BE2C (cell line): Measurements from ENCODE around the gene ASTL.

Experiments used
- DNase-seq: peaks from one replicate; pipeline ENCODE4 v3.0.0-alpha.2; 2020
- H3K27me3 ChIP-seq: fragments of 250-450 bp; sonication (Bioruptor Pico); 2 replicates; pipeline ENCODE4 v1.5.1; 2020; ENCODE audit warnings: mild to moderate bottlenecking
- H3K36me3 ChIP-seq: fragments of 250-450 bp; sonication (Bioruptor Pico); 2 replicates; pipeline ENCODE4 v1.5.1; 2020; ENCODE audit warnings: mild to moderate bottlenecking
- H3K4me1 ChIP-seq: fragments of 250-450 bp; sonication (Bioruptor Pico); 2 replicates; pipeline ENCODE4 v1.5.1; 2020
- H3K4me3 ChIP-seq: 2 replicates; pipeline ENCODE4 v1.5.1; 2011; ENCODE audit warnings: low read depth, low read length
- H3K9me3 ChIP-seq: fragments of 250-450 bp; sonication (Bioruptor Pico); 2 replicates; pipeline ENCODE4 v1.5.1; 2020
- TF ChIP-seq, protein P1 (sequence below): IDR thresholded peaks from 2 replicates; pipeline ENCODE4 v1.5.1; 2012; ENCODE audit warnings: mild to moderate bottlenecking, low read depth, low read length

ASTL gene

DNA sequence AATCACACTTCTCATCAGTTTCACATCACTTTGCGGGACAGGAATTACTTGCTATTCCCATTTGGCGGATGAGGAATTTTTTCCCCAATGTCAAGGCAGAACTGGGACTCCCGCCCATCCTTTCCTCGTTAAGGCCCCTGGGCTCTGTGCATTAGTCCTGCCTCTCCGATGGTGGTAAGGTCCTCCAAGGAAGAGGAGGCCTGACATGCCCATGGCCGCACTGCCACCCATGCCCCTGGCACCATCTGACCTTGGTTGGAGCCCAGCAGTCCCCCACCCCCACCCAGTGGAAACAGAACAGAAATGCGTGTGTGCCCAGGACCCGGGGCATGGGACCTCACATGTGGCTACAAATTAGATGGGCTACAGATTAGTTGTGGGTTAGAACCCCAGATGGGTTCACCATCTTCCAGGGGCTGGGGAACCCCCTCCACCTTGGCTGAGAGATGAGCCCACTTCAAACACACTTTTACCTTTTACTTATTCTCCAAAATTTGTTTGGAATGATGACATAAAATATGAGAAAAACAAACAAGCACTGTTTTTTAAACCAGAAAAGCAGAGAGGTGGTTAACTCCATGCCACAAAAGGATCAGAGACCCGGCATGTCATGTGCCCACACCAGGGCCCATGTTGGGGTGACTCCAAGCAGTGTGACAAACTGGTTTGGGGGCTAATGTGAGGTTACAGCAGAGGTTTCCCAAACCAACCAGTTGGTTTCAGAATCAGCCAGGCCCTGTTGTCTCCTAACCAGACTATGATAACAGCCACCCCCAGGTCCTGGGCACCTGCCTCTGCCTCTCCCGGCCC is 17.9 kb upstream of the ASTL start:
- no peaks in the 10 kb centered on the region for H3K9me3 ChIP-seq
- no peaks in the 10 kb centered on the region for H3K4me1 ChIP-seq
- TF ChIP-seq, protein P1, sequence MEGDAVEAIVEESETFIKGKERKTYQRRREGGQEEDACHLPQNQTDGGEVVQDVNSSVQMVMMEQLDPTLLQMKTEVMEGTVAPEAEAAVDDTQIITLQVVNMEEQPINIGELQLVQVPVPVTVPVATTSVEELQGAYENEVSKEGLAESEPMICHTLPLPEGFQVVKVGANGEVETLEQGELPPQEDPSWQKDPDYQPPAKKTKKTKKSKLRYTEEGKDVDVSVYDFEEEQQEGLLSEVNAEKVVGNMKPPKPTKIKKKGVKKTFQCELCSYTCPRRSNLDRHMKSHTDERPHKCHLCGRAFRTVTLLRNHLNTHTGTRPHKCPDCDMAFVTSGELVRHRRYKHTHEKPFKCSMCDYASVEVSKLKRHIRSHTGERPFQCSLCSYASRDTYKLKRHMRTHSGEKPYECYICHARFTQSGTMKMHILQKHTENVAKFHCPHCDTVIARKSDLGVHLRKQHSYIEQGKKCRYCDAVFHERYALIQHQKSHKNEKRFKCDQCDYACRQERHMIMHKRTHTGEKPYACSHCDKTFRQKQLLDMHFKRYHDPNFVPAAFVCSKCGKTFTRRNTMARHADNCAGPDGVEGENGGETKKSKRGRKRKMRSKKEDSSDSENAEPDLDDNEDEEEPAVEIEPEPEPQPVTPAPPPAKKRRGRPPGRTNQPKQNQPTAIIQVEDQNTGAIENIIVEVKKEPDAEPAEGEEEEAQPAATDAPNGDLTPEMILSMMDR = no peak
- no peak overlapping the region for H3K4me3 ChIP-seq
- DNase-seq = no peak
- H3K36me3 ChIP-seq = no peaks in the 10 kb centered on the region
- H3K27me3 ChIP-seq = no peaks in the 10 kb centered on the region

DNA sequence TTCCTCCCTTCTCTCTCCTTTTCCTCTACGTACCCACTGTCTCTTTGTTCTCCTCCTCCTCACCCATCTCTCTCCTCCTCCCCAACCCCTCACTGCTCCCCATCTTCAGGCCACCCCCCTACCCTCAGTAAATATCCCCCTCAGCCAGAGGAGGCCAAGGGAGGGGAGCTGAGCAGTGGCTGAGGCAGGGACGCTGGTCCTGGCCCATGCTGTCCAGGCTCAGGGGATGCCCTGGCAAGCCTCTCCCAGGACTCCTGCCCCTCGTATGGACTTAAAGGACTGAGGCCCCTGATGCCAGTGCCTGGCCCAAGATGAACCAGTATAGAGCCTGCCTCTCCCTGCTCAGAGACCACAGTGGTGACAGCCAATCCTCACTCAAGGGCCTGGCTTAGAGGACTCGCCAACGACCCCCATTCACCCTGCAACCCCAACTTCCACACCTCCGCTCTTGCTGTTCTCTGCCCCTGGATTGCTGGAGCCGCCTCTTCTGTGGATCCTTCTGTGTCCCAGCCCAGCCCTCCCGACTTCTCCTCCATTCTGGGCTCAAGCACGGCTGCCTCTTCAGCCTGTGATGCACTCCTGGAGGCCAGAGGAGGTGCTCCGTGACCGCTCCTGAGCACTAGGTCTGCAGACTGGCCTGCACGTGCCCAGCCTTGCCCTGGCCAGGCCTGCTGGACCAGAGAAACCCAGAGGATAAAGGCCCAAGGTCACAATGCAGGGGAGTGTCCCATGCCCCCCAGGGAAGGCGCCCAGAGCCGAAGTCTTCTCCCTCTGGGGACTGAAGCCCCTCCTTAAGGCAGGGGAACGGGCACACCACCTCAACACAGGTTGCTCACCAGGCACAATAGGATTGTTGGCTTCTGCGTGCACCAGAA is 16.4 kb upstream of the ASTL start:
- Histone ChIP-seq H3K4me1 (no peaks in the 10 kb centered on the region), H3K27me3 (no peaks in the 10 kb centered on the region), H3K36me3 (no peaks in the 10 kb centered on the region), H3K9me3 (no peaks in the 10 kb centered on the region), H3K4me3 (no peak overlapping the region)
- DNase-seq = no peak
- TF ChIP-seq, protein P1 = no peak

DNA sequence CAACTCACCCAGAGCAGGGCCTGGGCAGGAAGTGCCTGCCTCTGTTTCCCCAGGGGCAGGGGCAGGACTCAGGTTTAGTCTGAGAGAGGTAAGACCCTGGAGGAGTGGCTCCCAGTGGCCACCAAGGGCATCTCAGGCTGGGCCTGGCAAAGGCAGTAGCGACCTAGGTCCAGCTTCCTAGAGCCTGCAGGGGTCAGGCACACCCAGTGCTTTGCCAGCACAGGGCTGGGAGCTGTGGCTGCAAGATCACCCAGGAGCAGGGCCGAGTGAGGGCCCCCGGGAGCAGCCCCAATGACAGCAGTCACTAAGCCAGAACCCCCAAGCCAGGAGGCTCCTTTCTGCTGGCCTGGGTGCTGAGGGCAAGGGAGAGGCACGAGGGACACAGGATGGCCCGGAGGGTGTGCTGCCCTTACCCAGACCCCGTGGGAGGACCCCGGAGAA is 15.7 kb upstream of the ASTL start:
- no peaks in the 10 kb centered on the region for H3K9me3 ChIP-seq
- H3K4me1 ChIP-seq = peaks cover 1% of the 10 kb centered on the region; the same call in 1 of the 2 replicates
- no peaks in the 10 kb centered on the region for H3K27me3 ChIP-seq
- H3K36me3 ChIP-seq = no peaks in the 10 kb centered on the region
- no peak overlapping the region for H3K4me3 ChIP-seq
- TF ChIP-seq, protein P1 = no peak
- DNase-seq = no peak

DNA sequence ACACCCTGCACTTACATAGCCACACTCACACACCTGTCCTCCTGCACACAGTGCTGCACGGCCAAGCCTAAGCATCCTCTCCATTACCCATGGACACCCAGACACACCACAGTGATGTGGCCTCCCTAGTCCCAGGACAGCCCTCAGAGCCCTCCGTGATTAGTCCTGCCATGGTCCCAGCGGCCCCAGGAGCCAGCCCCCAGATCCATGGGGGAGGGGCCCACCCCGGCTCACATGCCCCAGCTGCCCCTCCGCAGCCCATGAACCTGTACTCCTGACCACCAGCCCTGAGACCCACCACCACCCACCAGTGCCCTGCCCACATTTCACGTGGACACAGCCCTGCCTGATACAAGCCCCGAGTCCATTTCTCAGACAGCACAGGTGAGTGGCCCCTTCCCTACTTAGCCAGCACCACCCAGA is 15.0 kb upstream of the ASTL start:
- H3K9me3 ChIP-seq = no peaks in the 10 kb centered on the region
- H3K36me3 ChIP-seq = no peaks in the 10 kb centered on the region
- DNase-seq = no peak
- H3K27me3 ChIP-seq = no peaks in the 10 kb centered on the region
- TF ChIP-seq, protein P1 = no peak
- H3K4me1 ChIP-seq = peaks cover 5% of the 10 kb centered on the region; the same call in 1 of the 2 replicates
- no peak overlapping the region for H3K4me3 ChIP-seq

DNA sequence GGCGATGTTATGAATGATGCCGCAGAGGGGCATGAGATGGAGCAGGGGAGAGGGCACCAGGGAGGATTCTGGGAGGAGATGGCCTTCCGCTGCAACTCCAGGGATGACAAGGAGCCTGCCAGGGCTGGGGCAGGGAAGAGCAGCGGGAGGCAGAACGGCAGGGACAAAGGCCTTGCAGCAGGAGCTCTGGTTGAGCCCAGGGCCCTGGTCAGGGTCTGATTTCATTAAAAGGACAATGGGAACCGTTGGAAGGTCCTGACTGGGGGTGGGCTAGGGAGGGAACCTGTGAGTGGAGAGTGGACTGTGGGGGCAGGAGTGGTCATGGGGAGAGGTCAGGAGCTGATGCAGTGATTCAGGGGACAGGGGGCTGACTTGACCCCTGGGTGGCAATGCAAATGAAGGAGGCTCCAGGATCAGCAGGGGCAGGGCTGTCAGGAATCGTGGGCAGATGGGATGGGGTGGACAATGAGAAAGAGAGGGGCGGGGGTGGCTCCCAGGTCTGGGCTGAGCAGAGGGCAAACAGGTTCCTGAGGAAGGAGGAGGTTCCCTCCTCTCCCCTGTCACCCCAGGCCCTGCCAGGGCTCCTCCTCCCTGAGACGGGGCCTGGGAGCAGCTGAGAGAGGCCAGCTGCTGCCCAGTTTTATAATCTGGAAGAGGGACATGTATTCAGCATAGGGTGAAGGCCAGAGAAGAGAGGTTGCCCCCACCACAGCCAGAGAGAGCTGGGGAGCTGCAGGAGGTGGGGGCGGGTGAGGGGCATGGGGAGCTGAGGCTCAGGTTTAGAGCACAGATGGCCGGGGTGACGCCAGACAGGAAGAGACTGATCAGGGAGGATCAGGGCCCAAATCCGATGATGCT is 14.2 kb upstream of the ASTL start:
- no peaks in the 10 kb centered on the region for H3K36me3 ChIP-seq
- no peak for DNase-seq
- no peaks in the 10 kb centered on the region for H3K27me3 ChIP-seq
- no peaks in the 10 kb centered on the region for H3K9me3 ChIP-seq
- H3K4me1 ChIP-seq = peaks cover 11% of the 10 kb centered on the region
- no peak overlapping the region for H3K4me3 ChIP-seq
- TF ChIP-seq, protein P1 = no peak
